ENCODE measurements around the gene SKAP1. TPM values are rescaled to one million over a fixed set of nuclear protein-coding genes. Genes with fewer than 3 reads are reported as not detected.

The SKAP1 gene
- total RNA-seq, 2 experiments from 2014 or later = 1.2 TPM; not detected in 1

- intact Hi-C loops (cut with micrococcal nuclease; ENCODE audit: unreplicated experiment) = no loop called here
- no peak overlapping the region for H2AFZ ChIP-seq (ENCODE audit: low read length)
- DNase-seq (ENCODE audit: low spot score) = no peak
- no peak overlapping the region for H3K4me2 ChIP-seq (ENCODE audit: low read length)
- BruUV-seq (replicated peaks) = no TSS peak
- H3K4me3 ChIP-seq (ENCODE audit: low read depth, low read length, poor library complexity, severe bottlenecking) = no peak overlapping the region
- no peaks in the 10 kb centered on the region for H3K36me3 ChIP-seq (ENCODE audit: insufficient read depth, low read length)
- TF ChIP-seq EZH2phosphoT487 (IDR thresholded peaks at IDR 0.05; ENCODE audit: borderline replicate concordance, low read depth, low read length) = no peak
- TF ChIP-seq, protein P1, sequence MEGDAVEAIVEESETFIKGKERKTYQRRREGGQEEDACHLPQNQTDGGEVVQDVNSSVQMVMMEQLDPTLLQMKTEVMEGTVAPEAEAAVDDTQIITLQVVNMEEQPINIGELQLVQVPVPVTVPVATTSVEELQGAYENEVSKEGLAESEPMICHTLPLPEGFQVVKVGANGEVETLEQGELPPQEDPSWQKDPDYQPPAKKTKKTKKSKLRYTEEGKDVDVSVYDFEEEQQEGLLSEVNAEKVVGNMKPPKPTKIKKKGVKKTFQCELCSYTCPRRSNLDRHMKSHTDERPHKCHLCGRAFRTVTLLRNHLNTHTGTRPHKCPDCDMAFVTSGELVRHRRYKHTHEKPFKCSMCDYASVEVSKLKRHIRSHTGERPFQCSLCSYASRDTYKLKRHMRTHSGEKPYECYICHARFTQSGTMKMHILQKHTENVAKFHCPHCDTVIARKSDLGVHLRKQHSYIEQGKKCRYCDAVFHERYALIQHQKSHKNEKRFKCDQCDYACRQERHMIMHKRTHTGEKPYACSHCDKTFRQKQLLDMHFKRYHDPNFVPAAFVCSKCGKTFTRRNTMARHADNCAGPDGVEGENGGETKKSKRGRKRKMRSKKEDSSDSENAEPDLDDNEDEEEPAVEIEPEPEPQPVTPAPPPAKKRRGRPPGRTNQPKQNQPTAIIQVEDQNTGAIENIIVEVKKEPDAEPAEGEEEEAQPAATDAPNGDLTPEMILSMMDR (conservative IDR thresholded peaks at IDR 0.05; ENCODE audit: low read length) = no peak
- H3K9me2 ChIP-seq (ENCODE audit: insufficient read depth, low read length) = no peaks in the 10 kb centered on the region
- peaks cover 13% of the 10 kb centered on the region for H3K4me1 ChIP-seq (ENCODE audit: insufficient read depth, low read length, poor library complexity, severe bottlenecking)
- H3K79me2 ChIP-seq (ENCODE audit: insufficient read depth, low read depth, low read length) = no peaks in the 10 kb centered on the region
- H3K27ac ChIP-seq (ENCODE audit: low read depth, low read length, poor library complexity, severe bottlenecking) = no peak overlapping the region
- CTCF ChIA-PET (ENCODE audit: unreplicated experiment) = no interaction called here
- no peaks in the 10 kb centered on the region for H4K20me1 ChIP-seq (ENCODE audit: insufficient read depth, low read length)
- POLR2A ChIA-PET = no interaction called here
- no peaks in the 10 kb centered on the region for H3K9me3 ChIP-seq (ENCODE audit: low read length)
These were observed 133.6 kb downstream of the SKAP1 start for GRCh38 chr17:48296453-48296852.

DNA sequence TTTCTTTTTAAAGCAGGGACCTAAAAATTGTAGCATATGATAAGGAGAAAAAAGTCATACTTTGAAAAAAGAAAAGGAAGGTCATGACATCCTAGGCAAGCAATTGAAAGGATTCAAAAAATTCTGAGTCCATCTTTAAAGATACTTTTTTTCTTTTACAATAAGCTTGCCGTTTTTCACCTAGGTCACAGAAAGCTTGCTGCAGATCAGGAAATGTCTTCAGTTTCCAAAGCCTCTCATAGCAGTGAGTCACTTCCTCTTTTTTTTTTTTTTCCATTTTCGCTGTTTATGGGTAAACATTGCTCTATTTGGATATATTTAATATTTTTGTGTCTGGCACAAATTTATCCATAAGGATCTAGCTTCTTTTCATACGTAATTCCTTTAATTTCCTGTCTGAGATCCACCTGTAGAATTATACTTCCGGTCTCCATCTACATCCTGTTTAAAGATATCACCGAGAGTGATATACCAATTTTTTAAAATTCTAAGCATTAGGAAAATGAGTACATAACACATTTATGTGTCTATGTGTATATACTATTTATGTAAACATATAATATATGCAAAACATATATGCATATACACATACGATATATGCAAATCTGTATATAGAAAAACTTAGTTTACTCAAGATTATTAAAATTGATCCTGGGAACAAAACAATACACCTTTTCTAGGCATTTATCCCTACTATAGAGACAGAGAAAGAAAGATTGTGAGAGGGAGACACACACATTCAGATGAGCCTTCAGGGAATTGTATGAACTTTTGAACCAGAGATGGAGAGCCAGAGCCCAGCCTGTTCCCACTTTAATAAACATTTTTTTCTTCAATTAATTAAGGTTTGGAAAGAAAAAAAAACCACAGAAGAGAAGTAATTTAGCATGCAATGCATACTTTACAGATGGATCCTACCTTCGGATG lies 134.4 kb downstream of the SKAP1 start:
- H3K9me2 ChIP-seq (ENCODE audit: insufficient read depth, low read length) = no peaks in the 10 kb centered on the region
- TF ChIP-seq, protein P1 (conservative IDR thresholded peaks at IDR 0.05; ENCODE audit: low read length) = no peak
- no peak for TF ChIP-seq EZH2phosphoT487 (IDR thresholded peaks at IDR 0.05; ENCODE audit: borderline replicate concordance, low read depth, low read length)
- H3K4me1 ChIP-seq (ENCODE audit: insufficient read depth, low read length, poor library complexity, severe bottlenecking) = peaks cover 13% of the 10 kb centered on the region
- H3K9me3 ChIP-seq (ENCODE audit: low read length) = no peaks in the 10 kb centered on the region
- H2AFZ ChIP-seq (ENCODE audit: low read length) = peak overlapping the region; percentile 98
- H3K36me3 ChIP-seq (ENCODE audit: insufficient read depth, low read length) = no peaks in the 10 kb centered on the region
- H4K20me1 ChIP-seq (ENCODE audit: insufficient read depth, low read length) = no peaks in the 10 kb centered on the region
- DNase-seq (ENCODE audit: low spot score) = peak; percentile 63
- BruUV-seq (replicated peaks) = no TSS peak
- H3K27ac ChIP-seq (ENCODE audit: low read depth, low read length, poor library complexity, severe bottlenecking) = no peak overlapping the region
- peak overlapping the region; percentile 54 for H3K4me2 ChIP-seq (ENCODE audit: low read length)
- CTCF ChIA-PET (ENCODE audit: unreplicated experiment) = no interaction called here
- H3K4me3 ChIP-seq (ENCODE audit: low read depth, low read length, poor library complexity, severe bottlenecking) = peak overlapping the region; percentile 10
- H3K79me2 ChIP-seq (ENCODE audit: insufficient read depth, low read depth, low read length) = no peaks in the 10 kb centered on the region
- intact Hi-C loops (cut with micrococcal nuclease; ENCODE audit: unreplicated experiment) = loop anchor here (1.0 kb wide), 1 partner anchor 32 kb away; no protein-coding TSS in a partner anchor
- POLR2A ChIA-PET = interaction anchor here (0.6 to 0.7 kb wide), 6 partner anchors 21 to 180 kb away, joined by 3 to 5 read pairs (median 4); no protein-coding TSS in a partner anchor

Data from OCI-LY7 (cell line).